H9 (cell line): ENCODE data around the gene MECR. TPM values are rescaled to one million over a fixed set of nuclear protein-coding genes. Genes with fewer than 3 reads are reported as not detected.
A peak's percentile ranks its signal among the peaks of the same experiment; 100 is the strongest.

Experiments
- DNase-seq: peaks from one replicate; pipeline ENCODE4 v3.0.0-alpha.2; 2017
- H2AFZ ChIP-seq: one replicate; pipeline ENCODE4 v1.6.1; 2013; ENCODE audit warnings: mild to moderate bottlenecking, low read length, control low read depth, moderate library complexity
- H2AK5ac ChIP-seq: 2 replicates; pipeline ENCODE4 v1.6.1; 2013; ENCODE audit warnings: low read length, control low read depth, mixed read lengths; ENCODE audit not compliant: insufficient read length
- H2BK120ac ChIP-seq: one replicate; pipeline ENCODE4 v1.6.1; 2013; ENCODE audit warnings: low read depth, mild to moderate bottlenecking, low read length, control low read depth, inconsistent platforms; ENCODE audit not compliant: poor library complexity, severe bottlenecking
- H2BK12ac ChIP-seq: 2 replicates; pipeline ENCODE4 v1.6.1; 2013; ENCODE audit warnings: low read length, control low read depth, mixed read lengths, low read depth; ENCODE audit not compliant: insufficient read length
- H2BK15ac ChIP-seq: 2 replicates; pipeline ENCODE4 v1.6.1; 2013; ENCODE audit warnings: low read depth, low read length, control low read depth
- H2BK20ac ChIP-seq: one replicate; pipeline ENCODE4 v1.6.1; 2013; ENCODE audit warnings: low read depth, mild to moderate bottlenecking, low read length, control low read depth, inconsistent platforms; ENCODE audit not compliant: poor library complexity, severe bottlenecking
- H2BK5ac ChIP-seq: 2 replicates; pipeline ENCODE4 v1.6.1; 2013; ENCODE audit warnings: low read length, control low read depth, mixed read lengths; ENCODE audit not compliant: insufficient read length
- H3K14ac ChIP-seq: 2 replicates; pipeline ENCODE4 v1.6.1; 2013; ENCODE audit warnings: low read length, control low read depth; ENCODE audit not compliant: insufficient read depth
- H3K18ac ChIP-seq: 2 replicates; pipeline ENCODE4 v1.6.1; 2013; ENCODE audit warnings: low read depth, mild to moderate bottlenecking, mixed read lengths, low read length, control low read depth; ENCODE audit not compliant: insufficient read length
- H3K23ac ChIP-seq: 2 replicates; pipeline ENCODE4 v1.6.1; 2013; ENCODE audit warnings: low read length, control low read depth, mixed read lengths, low read depth; ENCODE audit not compliant: insufficient read length
- H3K23me2 ChIP-seq: 2 replicates; pipeline ENCODE4 v1.6.1; 2013; ENCODE audit warnings: low read depth, mild to moderate bottlenecking, mixed read lengths, low read length, control low read depth; ENCODE audit not compliant: insufficient read length, poor library complexity, severe bottlenecking
- H3K27ac ChIP-seq: 2 replicates; pipeline ENCODE4 v1.5.1; 2013; ENCODE audit warnings: low read length, control low read depth, mixed read lengths, low read depth; ENCODE audit not compliant: insufficient read length
- H3K27me3 ChIP-seq: 2 replicates; pipeline ENCODE4 v1.6.1; 2013; ENCODE audit warnings: low read length, control low read depth, inconsistent platforms; ENCODE audit not compliant: insufficient read depth
- H3K4ac ChIP-seq: 2 replicates; pipeline ENCODE4 v1.6.1; 2013; ENCODE audit warnings: low read depth, mild to moderate bottlenecking, control low read depth, inconsistent platforms, low read length, moderate library complexity
- H3K4me1 ChIP-seq: 2 replicates; pipeline ENCODE4 v1.6.1; 2013; ENCODE audit warnings: low read length, control low read depth, inconsistent platforms; ENCODE audit not compliant: insufficient read depth
- H3K4me2 ChIP-seq: 2 replicates; pipeline ENCODE4 v1.6.1; 2013; ENCODE audit warnings: low read length, control low read depth, mixed read lengths; ENCODE audit not compliant: insufficient read length, insufficient read depth
- H3K56ac ChIP-seq: 2 replicates; pipeline ENCODE4 v1.6.1; 2013; ENCODE audit warnings: low read depth, mild to moderate bottlenecking, mixed read lengths, low read length, control low read depth; ENCODE audit not compliant: insufficient read length
- H3K79me1 ChIP-seq: 2 replicates; pipeline ENCODE4 v1.6.1; 2013; ENCODE audit warnings: low read depth, mild to moderate bottlenecking, moderate library complexity, low read length, control low read depth, inconsistent platforms; ENCODE audit not compliant: insufficient read depth, poor library complexity, severe bottlenecking
- H3K79me2 ChIP-seq: 2 replicates; pipeline ENCODE4 v1.6.1; 2013; ENCODE audit warnings: low read length, control low read depth, inconsistent platforms; ENCODE audit not compliant: insufficient read depth
- H3K9ac ChIP-seq: 2 replicates; pipeline ENCODE4 v1.6.1; 2013; ENCODE audit warnings: low read length, control low read depth, mixed read lengths; ENCODE audit not compliant: insufficient read length; ENCODE audit errors: extremely low read depth
- H3K9me3 ChIP-seq: one replicate; pipeline ENCODE4 v1.6.1; 2013; ENCODE audit warnings: low read depth, low read length, inconsistent platforms; ENCODE audit not compliant: control insufficient read depth
- H3T11ph ChIP-seq: one replicate; pipeline ENCODE4 v1.6.1; 2013; ENCODE audit warnings: mild to moderate bottlenecking, low read length, control low read depth, inconsistent platforms
- H4K20me1 ChIP-seq: one replicate; pipeline ENCODE4 v1.6.1; 2013; ENCODE audit not compliant: control insufficient read depth, insufficient read length, insufficient read depth
- H4K5ac ChIP-seq: 2 replicates; pipeline ENCODE4 v1.6.1; 2013; ENCODE audit warnings: low read depth, mild to moderate bottlenecking, mixed read lengths, low read length, control low read depth; ENCODE audit not compliant: insufficient read length
- H4K8ac ChIP-seq: replicated peaks from 2 replicates; pipeline ENCODE4 v1.6.1; 2013; ENCODE audit warnings: low read length, control low read depth, mixed read lengths, low read depth; ENCODE audit not compliant: insufficient read length
- H4K91ac ChIP-seq: 2 replicates; pipeline ENCODE4 v1.6.1; 2013; ENCODE audit warnings: low read depth, mild to moderate bottlenecking, moderate library complexity, mixed read lengths, low read length, control low read depth; ENCODE audit not compliant: insufficient read length
- H3K27ac Mint-ChIP-seq, 3 experiments: 2 replicates in 2 of 3; 3 replicates in 1 of 3; pipeline ENCODE4 v1.8.0; 2020 to 2021; ENCODE audit warnings: mixed read lengths in 3 of 3, mild to moderate bottlenecking in 1 of 3, moderate library complexity in 1 of 3
- H3K27me3 Mint-ChIP-seq: 2 replicates; pipeline ENCODE4 v1.8.0; 2021; ENCODE audit warnings: low read depth, mild to moderate bottlenecking, moderate library complexity, mixed read lengths
- H3K36me3 Mint-ChIP-seq, 3 experiments: 2 replicates in 2 of 3; 3 replicates in 1 of 3; pipeline ENCODE4 v1.8.0; 2020 to 2021; ENCODE audit warnings: low read depth in 3 of 3, mixed read lengths in 3 of 3; ENCODE audit not compliant: insufficient read depth in 1 of 3
- H3K4me1 Mint-ChIP-seq, 2 experiments: 2 replicates each; pipeline ENCODE4 v1.8.0; 2020; ENCODE audit warnings: mixed read lengths in 2 of 2
- H3K4me3 Mint-ChIP-seq, 2 experiments: 2 replicates in 1 of 2; 3 replicates in 1 of 2; pipeline ENCODE4 v1.8.0; 2020 to 2021; ENCODE audit warnings: mild to moderate bottlenecking in 2 of 2, mixed read lengths in 2 of 2, moderate library complexity in 1 of 2
- H3K9me3 Mint-ChIP-seq, 2 experiments: 2 replicates in 1 of 2; 3 replicates in 1 of 2; pipeline ENCODE4 v1.8.0; 2020; ENCODE audit warnings: mild to moderate bottlenecking in 2 of 2, mixed read lengths in 2 of 2, moderate library complexity in 1 of 2
- CTCF ChIP-seq: fragments of 200-600 bp; sonication (generic); conservative IDR thresholded peaks from 3 replicates; pipeline ENCODE4 v1.8.0; 2021; ENCODE audit warnings: antibody characterized with exemption, mild to moderate bottlenecking
- WGBS: extraction: QIAGEN DNeasy Blood & Tissue Kit; methylation state at CpG from one replicate; pipeline ENCODE4 v1.1.7; 2013; ENCODE audit warnings: missing lambda C conversion rate, low lambda C conversion rate, mixed read lengths; ENCODE audit not compliant: insufficient read length; ENCODE audit errors: extremely low coverage; 5-methylcytosine and 5-hydroxymethylcytosine counted together
- total RNA-seq: library from RNA; stranded (reverse); gene quantifications from 2 replicates; pipeline ENCODE4 v1.2.1, GENCODE V29; 2021

The MECR gene
- total RNA-seq, 1 experiment from 2014 or later, result 30.9 TPM

GRCh38 chr1:29166291-29166878 is 64.3 kb downstream of the MECR start:
- Histone ChIP-seq H4K8ac (no peak overlapping the region), H4K20me1 (peaks cover 2% of the 10 kb centered on the region), H3K14ac (no peak overlapping the region), H3K79me2 (peaks cover 21% of the 10 kb centered on the region; the same call in 1 of the 2 replicates), H3K23me2 (no peaks in the 10 kb centered on the region), H3K4ac (no peak overlapping the region), H2AK5ac (no peak overlapping the region), H3K9ac (no peak overlapping the region), H4K91ac (no peak overlapping the region), H4K5ac (no peak overlapping the region), H3K27me3 (no peaks in the 10 kb centered on the region), H2BK5ac (no peak overlapping the region), H3K18ac (no peak overlapping the region), H3K9me3 (no peaks in the 10 kb centered on the region), H2BK20ac (no peak overlapping the region), H2BK15ac (no peak overlapping the region), H3K27ac (peak overlapping the region; percentile 80), H3T11ph (no peak overlapping the region), H3K4me2 (no peak overlapping the region), H2BK12ac (no peak overlapping the region), H3K79me1 (peaks cover 3% of the 10 kb centered on the region), H3K4me1 (peaks cover 34% of the 10 kb centered on the region), H2BK120ac (no peak overlapping the region), H2AFZ (no peak overlapping the region), H3K56ac (no peak overlapping the region), H3K23ac (no peak overlapping the region)
- TF ChIP-seq CTCF, result no peak
- Mint-ChIP-seq H3K36me3 (peaks cover 6 to 31% (median 19%) of the 10 kb centered on the region in 3 experiments; a peak in 6 of 7 replicates), H3K27me3 (no peaks in the 10 kb centered on the region), H3K4me3 (no peak overlapping the region), H3K27ac (peak overlapping the region; percentile 84 to 99 (median 87); a peak in 5 of 7 replicates), H3K9me3 (no peaks in the 10 kb centered on the region), H3K4me1 (peaks cover 69 to 74% of the 10 kb centered on the region in 2 experiments)
- no CpG with 5 or more reads among the region's 9 CpGs for WGBS
- DNase-seq, result peak; percentile 54
